HCT116 (cell line): ENCODE data around the gene ARCN1. TPM values are rescaled to one million over a fixed set of nuclear protein-coding genes. Genes with fewer than 3 reads are reported as not detected.
A peak's percentile ranks its signal among the peaks of the same experiment; 100 is the strongest.

Source experiments
- ATAC-seq: fragments of 200-7000 bp; cut with Tn5 transposase; 2 replicates; pipeline ENCODE4 v1.9.1; 2020; ENCODE audit warnings: mild to moderate bottlenecking, moderate library complexity
- BruUV-seq: library from RNA; stranded (reverse); fragments of 400-500 nt; replicated peaks from 2 replicates; lab custom pipeline; 2021; lab: Mats Ljungman, UMichigan
- CTCF ChIA-PET: fragments of 300-600 bp; sonication (Branson Sonifier 250); formaldehyde crosslinking; loops from one replicate; lab custom pipeline; 2021; ENCODE audit warnings: antibody characterized with exemption; lab: Charles Lee
- POLR2A ChIA-PET: fragments of 300-600, 350-600 bp; sonication (Branson Sonifier 250); formaldehyde crosslinking; loops from one replicate; lab custom pipeline; 2021; ENCODE audit warnings: antibody characterized with exemption; lab: Charles Lee
- RAD21 ChIA-PET, 2 experiments: fragments of 300-600 bp; sonication (Branson Sonifier 250); formaldehyde crosslinking; loops; one replicate each; lab custom pipeline; 2023; ENCODE audit warnings: low total read pairs in 2 of 2; ENCODE audit not compliant: uncharacterized antibody in 2 of 2, unreplicated experiment in 2 of 2, low non-redundant PET in 1 of 2; lab: Charles Lee
- DNase-seq: peaks from one replicate; pipeline ENCODE4 v3.0.0-alpha.2; 2010; ENCODE audit warnings: low read depth, low spot score
- H2AFZ ChIP-seq: fragments of 200-600 bp; shearing (Covaris generic), sonication (generic); 2 replicates; pipeline ENCODE4 v1.6.1; 2017; ENCODE audit warnings: low read depth, mixed run types, mixed read lengths, antibody characterized with exemption, low read length; ENCODE audit not compliant: poor library complexity, severe bottlenecking
- H3K27ac ChIP-seq: 2 replicates; pipeline ENCODE4 v1.5.1; 2012; ENCODE audit warnings: low read depth, low read length
- H3K27me3 ChIP-seq: fragments of 200-600 bp; sonication (generic); 2 replicates; pipeline ENCODE4 v1.6.1; 2016; ENCODE audit warnings: mixed run types, low read length, mixed read lengths; ENCODE audit not compliant: insufficient read depth
- H3K36me3 ChIP-seq, 2 experiments: fragments of 200-500 bp in 1 of 2; fragments of 200-600 bp in 1 of 2; sonication (Bioruptor generic) in 1 of 2; sonication (generic) in 1 of 2; 2 replicates each; pipeline versions ENCODE4 v1.5.1 to v1.6.1; 2014 to 2016; ENCODE audit warnings: low read length in 2 of 2, inconsistent platforms in 1 of 2, mixed read lengths in 1 of 2, mixed run types in 1 of 2; ENCODE audit not compliant: insufficient read depth in 2 of 2, control insufficient read depth in 1 of 2
- H3K4me1 ChIP-seq, 2 experiments: fragments of 200-600 bp in 1 of 2; sonication (generic) in 1 of 2; 2 replicates each; pipeline versions ENCODE4 v1.5.1 to v1.6.1; 2012 to 2017; ENCODE audit warnings: low read length in 2 of 2, inconsistent platforms in 1 of 2, mild to moderate bottlenecking in 1 of 2, mixed read lengths in 1 of 2, mixed run types in 1 of 2, moderate library complexity in 1 of 2; ENCODE audit not compliant: insufficient read depth in 2 of 2, control insufficient read depth in 1 of 2
- H3K4me2 ChIP-seq: fragments of 200-600 bp; sonication (generic); 2 replicates; pipeline ENCODE4 v1.6.1; 2017; ENCODE audit warnings: mixed run types, low read length, mixed read lengths
- H3K4me3 ChIP-seq, 2 experiments: fragments of 200-600 bp in 1 of 2; sonication (generic) in 1 of 2; replicated peaks in 1 of 2; 2 replicates each; pipeline ENCODE4 v1.5.1; 2011 to 2016; ENCODE audit warnings: low read length in 2 of 2, control low read depth in 1 of 2, low read depth in 1 of 2, mild to moderate bottlenecking in 1 of 2, mixed read lengths in 1 of 2, mixed run types in 1 of 2
- H3K79me2 ChIP-seq: fragments of 200-600 bp; sonication (generic); 2 replicates; pipeline ENCODE4 v1.6.1; 2017; ENCODE audit warnings: mild to moderate bottlenecking, mixed run types, low read length, moderate library complexity, mixed read lengths; ENCODE audit not compliant: insufficient read depth
- H3K9ac ChIP-seq: fragments of 200-600 bp; sonication (generic); 2 replicates; pipeline ENCODE4 v1.6.1; 2016; ENCODE audit warnings: low read length, mixed read lengths
- H3K9me2 ChIP-seq: fragments of 200-600 bp; sonication (generic), shearing (Covaris generic); 2 replicates; pipeline ENCODE4 v1.6.1; 2017; ENCODE audit warnings: mixed run types, mild to moderate bottlenecking, moderate library complexity; ENCODE audit not compliant: insufficient read depth
- H3K9me3 ChIP-seq, 2 experiments: fragments of 200-500 bp in 1 of 2; fragments of 200-600 bp in 1 of 2; sonication (Bioruptor generic) in 1 of 2; sonication (generic) in 1 of 2; 2 replicates each; pipeline ENCODE4 v1.6.1; 2014 to 2017; ENCODE audit warnings: low read length in 2 of 2, mixed read lengths in 2 of 2, inconsistent platforms in 1 of 2, low read depth in 1 of 2, mild to moderate bottlenecking in 1 of 2, mixed run types in 1 of 2, moderate library complexity in 1 of 2; ENCODE audit not compliant: control insufficient read depth in 1 of 2, insufficient read depth in 1 of 2
- H4K20me1 ChIP-seq: fragments of 200-600 bp; sonication (generic), shearing (Covaris generic); 2 replicates; pipeline ENCODE4 v1.6.1; 2017; ENCODE audit warnings: mixed run types, mild to moderate bottlenecking, moderate library complexity; ENCODE audit not compliant: insufficient read depth
- ATF3 ChIP-seq: IDR thresholded peaks from 2 replicates; pipeline ENCODE4 v1.6.1; 2012
- CBX3 ChIP-seq: IDR thresholded peaks from 2 replicates; pipeline ENCODE4 v1.6.1; 2012; ENCODE audit warnings: low read depth
- CEBPB ChIP-seq: IDR thresholded peaks from 2 replicates; pipeline ENCODE4 v1.6.1; 2012; ENCODE audit warnings: low read depth
- CTCF ChIP-seq, 3 experiments: fragments of 200-600 bp in 1 of 3; sonication (generic) in 1 of 3; IDR thresholded peaks in 2 of 3; conservative IDR thresholded peaks in 1 of 3; 2 replicates each; pipeline ENCODE4 v1.5.1; 2012 to 2017; ENCODE audit warnings: low read depth in 2 of 3, low read length in 2 of 3, antibody characterized with exemption in 1 of 3, borderline replicate concordance in 1 of 3, control low read depth in 1 of 3, mild to moderate bottlenecking in 1 of 3, mixed read lengths in 1 of 3, mixed run types in 1 of 3, moderate library complexity in 1 of 3; ENCODE audit not compliant: insufficient read depth in 1 of 3
- EGR1 ChIP-seq: IDR thresholded peaks from 2 replicates; pipeline ENCODE4 v1.6.1; 2012; ENCODE audit warnings: low read depth
- ELF1 ChIP-seq: IDR thresholded peaks from 2 replicates; pipeline ENCODE4 v1.6.1; 2012; ENCODE audit warnings: low read depth, borderline replicate concordance
- EZH2 ChIP-seq: fragments of 200-600 bp; sonication (generic); IDR thresholded peaks from 2 replicates; pipeline ENCODE4 v1.6.1; 2017; ENCODE audit warnings: antibody characterized with exemption, mixed run types
- EZH2phosphoT487 ChIP-seq: fragments of 200-600 bp; IDR thresholded peaks from 2 replicates; pipeline ENCODE4 v1.6.1; 2018; ENCODE audit warnings: antibody characterized with exemption, borderline replicate concordance
- FOSL1 ChIP-seq: IDR thresholded peaks from 2 replicates; pipeline ENCODE4 v1.6.1; 2012; ENCODE audit warnings: low read depth
- JUND ChIP-seq: IDR thresholded peaks from 2 replicates; pipeline ENCODE4 v1.6.1; 2012
- MAX ChIP-seq: IDR thresholded peaks from 2 replicates; pipeline ENCODE4 v1.6.1; 2012
- POLR2AphosphoS5 ChIP-seq: IDR thresholded peaks from 2 replicates; pipeline ENCODE4 v1.6.1; 2011; ENCODE audit warnings: mild to moderate bottlenecking, low read depth, low read length, moderate library complexity
- RAD21 ChIP-seq: IDR thresholded peaks from 2 replicates; pipeline ENCODE4 v1.6.1; 2012; ENCODE audit warnings: low read depth, mild to moderate bottlenecking
- REST ChIP-seq: IDR thresholded peaks from 2 replicates; pipeline ENCODE4 v1.6.1; 2012; ENCODE audit warnings: low read depth
- SIN3A ChIP-seq: IDR thresholded peaks from 2 replicates; pipeline ENCODE4 v1.6.1; 2012; ENCODE audit warnings: low read depth
- SP1 ChIP-seq: IDR thresholded peaks from 2 replicates; pipeline ENCODE4 v1.6.1; 2012; ENCODE audit warnings: low read depth
- SRF ChIP-seq: IDR thresholded peaks from 2 replicates; pipeline ENCODE4 v1.6.1; 2012; ENCODE audit warnings: low read depth
- TCF7L2 ChIP-seq: IDR thresholded peaks from 2 replicates; pipeline ENCODE4 v1.7.0; 2011; ENCODE audit warnings: borderline replicate concordance, inconsistent platforms; ENCODE audit not compliant: insufficient read depth, insufficient read length; ENCODE audit errors: extremely low read depth
- YY1 ChIP-seq: IDR thresholded peaks from 2 replicates; pipeline ENCODE4 v1.6.1; 2011; ENCODE audit warnings: low read length, low read depth, moderate library complexity, mild to moderate bottlenecking; ENCODE audit not compliant: insufficient replicate concordance; ENCODE audit errors: extremely low read depth
- ZFX ChIP-seq: fragments of 450-650 bp; IDR thresholded peaks from 2 replicates; pipeline ENCODE4 v1.6.1; 2017
- ZNF274 ChIP-seq: fragments of 200-500 bp; sonication (Bioruptor generic); IDR thresholded peaks from 2 replicates; pipeline ENCODE4 v1.6.1; 2014; ENCODE audit warnings: mild to moderate bottlenecking, low read depth, low read length, inconsistent platforms
- intact Hi-C: fragments of 100-400 bp; cut with micrococcal nuclease; formaldehyde crosslinking; loops from 2 replicates; pipeline ENCODE4 v1.10.0; 2022
- total RNA-seq: library from RNA; stranded (reverse); gene quantifications from one replicate; pipeline ENCODE4 v1.2.1, GENCODE V29; 2021; ENCODE audit not compliant: unreplicated experiment

ARCN1 gene
- total RNA-seq, 1 experiment from 2014 or later = 147 TPM

- DNase-seq (no peak), ATAC-seq (peak; percentile 45)
- Histone ChIP-seq H3K4me3 (peak overlapping the region; percentile 69 to 79), H4K20me1 (no peaks in the 10 kb centered on the region), H2AFZ (no peak overlapping the region), H3K36me3 (no peaks in the 10 kb centered on the region), H3K9me3 (no peaks in the 10 kb centered on the region), H3K9ac (peak overlapping the region; percentile 78), H3K79me2 (no peaks in the 10 kb centered on the region), H3K27ac (peak overlapping the region; percentile 59; the same call in 1 of the 2 replicates), H3K4me1 (peaks cover 12 to 33% of the 10 kb centered on the region in 2 experiments; a peak in 3 of 4 replicates), H3K4me2 (peak overlapping the region; percentile 99), H3K27me3 (no peaks in the 10 kb centered on the region), H3K9me2 (no peaks in the 10 kb centered on the region)
- ChIA-PET POLR2A (interaction anchor here (3.5 kb wide), 1 partner anchor 13 kb away, joined by 19 read pairs; no protein-coding TSS in a partner anchor), RAD21 (interaction anchor here in 1 of 2 experiments (0.7 kb wide), 1 partner anchor 27 kb away, joined by 4 read pairs; no protein-coding TSS in a partner anchor), CTCF (interaction anchor here (1.0 to 2.6 kb wide), 5 partner anchors 9 to 81 kb away, joined by 3 to 10 read pairs (median 6); no protein-coding TSS in a partner anchor)
- intact Hi-C loops = no loop called here
- BruUV-seq = no TSS peak
- TF ChIP-seq ZNF274 (no peak), SIN3A (peak; percentile 56; the same call in 1 of the 2 replicates), JUND (no peak; the same call in 1 of the 2 replicates), POLR2AphosphoS5 (no peak), CBX3 (no peak), FOSL1 (no peak), YY1 (no peak), TCF7L2 (peak; percentile 29), CEBPB (no peak), REST (no peak), EGR1 (peak; percentile 80), EZH2phosphoT487 (no peak), CTCF (IDR thresholded peaks at IDR 0.05 in 2 of 3, conservative IDR thresholded peaks at IDR 0.05 in 1 of 3; ENCODE audit: borderline replicate concordance in 1 of 3, insufficient read depth in 1 of 3, low read depth in 2 of 3, low read length in 2 of 3) (no peak), ATF3 (no peak), SRF (no peak), ELF1 (no peak), RAD21 (no peak), MAX (peak; percentile 84), SP1 (no peak; the same call in 1 of the 2 replicates), EZH2 (no peak), ZFX (peak; percentile 54; the same call in 1 of the 2 replicates)
These were observed 36.4 kb downstream of the ARCN1 start for GRCh38 chr11:118608360-118609227.
